Activated naive CD4-positive, alpha-beta T cell (primary cell): ENCODE data around the gene MGLL.
"Not testable (repeated sequence)": the region's sequence is repeated elsewhere in the genome, so short reads cannot be mapped to it uniquely, and the experiment has no call there.

ENCODE experiments used
- DNase-seq, 4 experiments: peaks; one replicate each; lab custom pipeline; 2025; lab: John Stamatoyannopoulos, UW

Gene MGLL

DNA sequence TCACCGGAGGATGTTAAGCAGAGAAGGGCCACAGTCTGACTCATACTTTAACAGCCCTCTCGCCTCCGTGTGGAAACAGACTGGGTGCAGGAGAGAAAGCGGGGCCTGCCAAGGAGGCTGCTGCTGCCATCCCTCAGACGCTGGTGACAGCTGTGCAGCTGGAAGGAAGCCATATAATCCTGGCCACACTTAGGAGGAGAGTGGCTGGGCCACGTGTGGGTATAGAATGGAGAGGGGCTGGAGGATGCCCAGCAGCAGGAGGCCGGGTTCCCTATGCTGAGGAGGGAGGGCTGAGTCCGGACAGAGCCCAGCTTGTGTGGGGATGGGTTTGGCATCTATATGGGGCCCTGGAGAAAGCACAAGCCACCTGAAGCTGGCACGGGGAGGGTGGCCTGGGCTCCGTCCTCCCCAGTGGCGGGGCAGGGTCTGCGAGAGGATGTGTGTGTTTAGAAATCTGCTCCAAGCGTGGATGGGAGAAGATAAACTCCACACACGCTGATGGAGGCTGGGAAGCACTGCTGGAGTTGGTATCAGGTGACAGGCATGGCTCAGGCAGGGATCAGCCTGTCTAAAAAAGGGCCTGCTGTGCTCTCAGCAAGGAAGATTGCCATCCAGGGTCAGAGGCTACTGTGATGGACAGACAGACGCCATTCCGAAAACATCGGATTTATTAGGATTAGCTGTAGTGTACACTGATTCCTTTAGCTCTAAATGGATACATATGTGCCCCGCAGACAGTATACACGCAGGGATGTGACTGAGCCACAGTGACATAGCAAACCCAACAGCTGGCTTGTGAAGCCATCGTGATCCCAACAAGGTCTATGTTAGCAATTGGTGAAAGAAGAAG is 133.7 kb downstream of the MGLL start:
- no peak for DNase-seq

- DNase-seq: no peak
These were observed 134.3 kb downstream of the MGLL start for GRCh38 chr3:127688022-127688415.

DNA sequence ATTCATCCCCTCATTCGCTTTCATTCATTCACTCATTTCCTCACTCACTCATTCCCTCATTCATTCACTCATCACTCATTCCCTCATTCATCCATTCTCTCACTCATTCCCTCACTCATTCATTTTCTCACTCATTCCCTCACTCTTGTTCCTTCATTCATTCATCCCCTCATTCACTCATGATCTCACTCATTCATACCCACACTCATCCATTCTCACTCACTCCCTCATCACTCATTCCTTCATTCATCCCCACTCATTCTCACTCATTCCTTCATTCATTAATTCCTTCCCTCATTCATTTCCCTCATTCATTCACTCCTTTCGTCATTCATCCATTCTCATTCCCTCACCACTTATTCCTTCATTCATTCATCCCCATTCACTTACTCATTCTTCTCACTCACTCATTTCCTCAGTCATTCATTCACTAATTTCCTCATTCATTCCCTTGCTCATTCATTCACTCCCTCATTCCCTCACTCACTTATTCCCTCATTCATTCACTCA is 135.0 kb downstream of the MGLL start:
- no peak for DNase-seq

DNA sequence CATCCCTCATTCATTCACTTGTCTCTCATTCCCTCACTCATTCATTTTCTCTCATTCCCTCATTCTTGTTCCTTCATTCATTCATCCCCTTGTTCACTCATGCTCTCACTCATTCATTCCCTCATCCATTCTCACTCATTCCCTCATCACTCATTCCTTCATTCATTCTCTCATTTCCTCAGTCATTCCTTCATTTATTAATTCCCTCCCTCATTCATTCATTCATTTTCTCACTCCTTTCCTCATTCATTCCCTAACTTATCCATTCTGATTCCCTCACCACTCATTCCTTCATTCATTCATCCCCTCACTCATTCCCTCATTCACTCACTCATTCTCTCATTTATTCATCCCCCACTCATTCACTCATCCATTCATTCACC is 135.8 kb downstream of the MGLL start:
- no peak for DNase-seq

GRCh38 chr3:127685708-127686511 is 136.4 kb downstream of the MGLL start:
- DNase-seq: no peak

GRCh38 chr3:127684871-127685707 is 137.2 kb downstream of the MGLL start:
- no peak for DNase-seq

DNA sequence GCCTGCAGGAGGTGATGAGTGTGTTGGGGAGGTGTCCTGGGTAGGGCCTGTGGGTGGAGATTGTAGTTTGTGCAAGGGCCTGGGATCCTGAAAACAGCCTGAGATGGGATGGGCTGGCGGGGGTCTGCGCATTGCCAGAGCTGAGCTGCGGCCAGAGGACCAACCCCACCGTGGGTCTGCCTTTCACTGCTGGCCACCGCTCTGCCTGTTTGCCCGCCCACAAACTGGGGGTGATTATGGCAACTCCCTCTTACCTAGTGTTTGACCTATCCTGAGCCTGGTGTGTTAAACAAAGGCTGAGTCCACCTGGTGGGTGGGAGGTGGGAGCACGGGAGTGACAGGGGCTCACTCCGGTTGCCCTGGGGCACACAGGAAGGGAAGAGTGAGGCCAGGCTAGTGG is 139.8 kb downstream of the MGLL start:
- no peak for DNase-seq

- not testable (repeated sequence) for DNase-seq
These were observed 140.2 kb downstream of the MGLL start for GRCh38 chr3:127682175-127682554.

GRCh38 chr3:127680798-127681221 is 141.5 kb downstream of the MGLL start:
- no peak for DNase-seq

DNA sequence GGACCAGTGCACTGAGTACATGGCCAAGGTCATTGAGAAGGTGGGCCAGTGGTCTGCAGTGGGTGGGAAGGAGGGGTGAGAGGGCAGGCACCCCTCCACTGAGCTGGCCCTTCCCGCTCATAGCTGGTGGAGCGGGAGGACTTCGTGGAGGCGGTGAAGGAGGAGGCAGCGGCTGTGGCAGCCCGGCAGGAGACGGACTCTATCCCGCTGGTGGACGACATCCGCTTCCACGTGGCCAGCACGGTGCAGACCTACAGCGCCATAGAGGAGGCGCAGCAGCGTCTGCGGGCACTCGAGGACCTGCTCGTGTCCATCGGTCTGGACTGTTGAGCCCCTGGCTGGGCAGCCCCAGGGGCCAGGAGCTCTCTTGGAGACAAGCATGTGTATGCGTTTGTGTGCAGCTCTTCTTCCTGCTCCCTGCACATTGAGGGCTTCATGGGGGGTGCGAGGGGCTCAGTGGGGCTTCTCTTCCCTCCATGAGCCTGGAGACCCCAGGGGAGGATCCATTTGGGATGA is 142.1 kb downstream of the MGLL start:
- DNase-seq: no peak

GRCh38 chr3:127679534-127680145 is 142.7 kb downstream of the MGLL start:
- no peak for DNase-seq

GRCh38 chr3:127678611-127679533 is 143.4 kb downstream of the MGLL start:
- DNase-seq: no peak

DNA sequence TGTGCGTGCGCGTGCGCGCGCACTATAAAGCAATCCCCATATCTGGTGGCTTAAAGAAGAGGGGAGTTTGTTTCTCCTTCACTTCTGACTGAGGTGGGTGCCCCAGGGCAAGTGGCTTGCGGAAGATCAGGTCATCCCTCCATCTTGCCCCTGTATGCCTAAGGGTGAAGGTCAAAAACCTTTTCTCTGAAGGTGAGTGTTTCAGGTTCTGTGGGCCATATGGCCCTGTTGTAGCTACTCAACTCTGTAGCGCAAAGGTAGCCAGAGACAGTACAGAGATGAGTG is 144.1 kb downstream of the MGLL start:
- no peak for DNase-seq

DNA sequence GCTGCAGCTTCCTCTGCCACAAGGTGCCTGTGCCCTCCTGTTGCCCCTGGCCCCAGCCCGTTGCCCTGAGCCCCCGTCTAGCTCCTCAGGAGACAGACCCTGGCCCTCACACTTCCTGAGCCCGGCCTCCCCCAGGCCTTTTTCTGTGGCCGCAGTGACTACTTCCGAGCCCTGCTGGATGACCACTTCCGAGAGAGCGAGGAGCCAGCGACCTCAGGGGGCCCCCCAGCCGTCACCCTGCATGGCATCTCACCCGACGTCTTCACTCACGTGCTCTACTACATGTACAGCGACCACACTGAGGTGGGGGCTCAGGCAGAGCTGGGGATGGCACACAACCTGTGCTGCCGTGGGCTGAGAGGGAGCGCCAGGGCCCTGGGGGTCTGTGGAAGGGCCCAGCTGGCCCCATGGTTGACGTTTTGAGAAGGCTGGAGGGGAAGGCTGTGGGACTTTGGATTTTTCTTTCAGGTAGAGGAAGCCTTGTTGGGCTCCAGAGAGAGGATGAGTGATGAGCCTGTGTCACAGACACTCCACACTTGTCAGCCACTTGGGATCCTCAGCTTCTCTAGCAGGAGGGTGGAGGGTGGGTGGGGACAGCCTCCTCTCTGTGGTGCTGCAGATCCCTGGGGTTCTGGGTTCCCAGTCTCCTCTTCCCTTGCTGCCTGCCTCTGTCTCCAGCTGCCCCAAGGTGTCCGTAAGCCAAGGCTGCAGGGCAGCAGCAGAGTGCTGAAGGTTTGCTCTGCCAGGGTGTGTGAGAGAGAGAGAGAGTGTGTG is 144.6 kb downstream of the MGLL start:
- no peak for DNase-seq

DNA sequence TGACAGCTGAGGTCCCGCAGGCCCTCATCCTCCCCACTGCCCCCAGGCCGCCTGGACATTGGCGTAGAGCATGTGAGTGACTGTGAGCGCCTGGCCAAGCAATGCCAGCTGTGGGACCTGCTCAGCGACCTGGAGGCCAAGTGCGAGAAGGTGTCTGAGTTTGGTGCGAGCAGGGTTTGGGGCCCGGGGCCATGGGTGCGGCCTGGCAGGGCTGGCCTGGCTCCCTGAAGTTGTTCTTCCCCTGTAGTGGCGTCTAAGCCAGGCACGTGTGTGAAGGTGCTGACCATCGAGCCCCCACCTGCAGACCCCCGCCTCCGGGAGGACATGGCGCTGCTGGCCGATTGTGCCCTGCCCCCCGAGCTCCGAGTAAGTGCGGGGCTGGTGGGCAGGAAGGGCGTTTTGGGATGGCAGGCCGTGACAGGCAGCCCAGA is 145.4 kb downstream of the MGLL start:
- no peak for DNase-seq

GRCh38 chr3:127676456-127676855 is 145.9 kb downstream of the MGLL start:
- DNase-seq: no peak

DNA sequence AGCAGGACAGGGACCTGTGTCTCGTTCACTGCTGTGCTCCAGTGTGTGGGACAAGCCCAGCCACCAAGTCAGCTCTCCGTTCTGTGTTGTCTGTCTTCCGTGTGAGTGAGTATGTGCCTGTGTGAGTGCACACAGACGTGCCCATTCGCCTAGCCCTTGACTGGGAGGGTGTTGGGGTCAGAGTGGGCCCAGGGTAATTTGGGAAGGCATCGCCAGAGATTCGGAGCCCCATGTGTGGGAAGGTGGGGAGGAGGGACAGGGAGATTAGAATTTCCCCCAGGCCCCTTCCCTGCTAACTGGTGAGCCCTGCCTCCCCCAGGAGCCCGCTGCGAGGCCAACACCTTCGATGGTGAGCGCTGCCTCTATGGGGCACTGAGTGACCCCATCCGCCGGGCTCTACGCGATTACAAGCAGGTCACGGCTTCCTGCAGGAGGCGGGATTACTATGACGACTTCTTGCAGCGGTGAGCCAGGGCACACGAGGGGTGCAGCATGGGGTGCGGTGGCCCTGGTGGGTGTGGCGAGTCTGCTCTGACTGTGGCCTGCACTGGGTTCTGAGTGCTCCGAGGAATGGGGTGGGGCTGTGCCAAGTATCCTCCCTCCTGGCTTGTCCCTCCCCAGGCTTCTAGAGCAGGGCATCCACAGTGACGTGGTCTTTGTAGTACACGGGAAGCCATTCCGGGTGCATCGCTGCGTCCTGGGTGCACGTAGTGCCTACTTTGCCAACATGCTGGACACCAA is 146.5 kb downstream of the MGLL start:
- no peak for DNase-seq

DNA sequence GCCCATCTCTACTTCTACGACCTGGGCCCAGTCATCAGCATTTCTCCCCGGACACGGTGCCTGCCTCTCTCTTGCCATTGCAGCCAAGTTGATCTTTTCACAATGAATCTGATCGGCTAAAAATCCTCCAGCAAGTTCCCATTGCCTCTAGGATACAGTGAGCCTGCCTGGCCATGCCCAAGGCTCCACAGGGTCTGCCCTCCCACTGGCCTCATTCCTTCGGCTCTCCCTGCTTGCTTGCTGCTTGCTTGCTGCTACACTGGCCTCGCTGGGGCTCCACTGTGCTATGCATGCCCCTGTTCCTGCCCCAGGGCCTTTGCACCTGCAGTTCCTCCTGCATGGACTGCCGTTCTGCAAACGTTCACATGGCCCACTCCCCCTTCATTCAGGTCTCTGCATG is 147.5 kb downstream of the MGLL start:
- no peak for DNase-seq

GRCh38 chr3:127674101-127674721 is 148.1 kb downstream of the MGLL start:
- DNase-seq: no peak
